Measurements from ENCODE around the gene TTC39C. TPM values are rescaled to one million over a fixed set of nuclear protein-coding genes. Genes with fewer than 3 reads are reported as not detected.

The TTC39C gene
- total RNA-seq, 2 donors from 2014 or later: 187 to 226 TPM

DNA sequence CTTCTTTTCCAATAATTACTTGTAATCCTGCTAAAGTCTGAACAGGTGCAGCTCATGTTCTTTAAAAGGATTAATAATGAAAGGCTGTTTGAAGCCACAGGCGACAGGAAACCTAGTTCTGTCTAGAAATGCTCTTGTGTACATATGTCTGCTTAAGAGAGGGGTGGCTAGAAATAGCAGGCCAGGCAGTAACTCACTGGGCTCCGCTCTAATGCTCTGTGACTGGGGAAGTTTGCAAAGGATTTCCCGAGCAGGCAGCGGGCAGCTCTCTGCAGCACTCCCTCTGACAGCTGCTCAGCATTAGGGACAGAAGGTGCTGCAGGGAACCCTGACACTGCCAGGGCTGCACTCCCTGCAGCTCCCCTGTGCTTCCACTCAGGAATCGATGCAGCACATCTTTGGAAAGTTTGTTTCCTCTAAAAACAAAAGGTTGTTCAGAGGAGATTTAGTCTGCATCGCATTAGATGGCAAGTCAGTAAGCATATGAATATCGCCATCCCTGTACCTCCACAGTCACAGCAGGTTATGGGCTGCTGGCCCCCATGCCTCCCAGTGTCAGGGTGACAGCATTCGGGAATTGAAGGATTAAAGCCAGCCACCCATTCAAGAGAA is 33.1 kb upstream of the TTC39C start:
- no peaks in the 10 kb centered on the region for H3K9me3 ChIP-seq (ENCODE audit: control insufficient read depth, low read length, poor library complexity, severe bottlenecking)
- DNase-seq (no peak), ATAC-seq (peak; percentile 59)
- Mint-ChIP-seq H3K4me3 (peak overlapping the region; percentile 19), H3K27ac (peak overlapping the region; percentile 82), H3K27me3 (no peaks in the 10 kb centered on the region), H3K36me3 (ENCODE audit: low read depth) (peaks cover 9% of the 10 kb centered on the region), H3K4me1 (peaks cover 22% of the 10 kb centered on the region)

DNA sequence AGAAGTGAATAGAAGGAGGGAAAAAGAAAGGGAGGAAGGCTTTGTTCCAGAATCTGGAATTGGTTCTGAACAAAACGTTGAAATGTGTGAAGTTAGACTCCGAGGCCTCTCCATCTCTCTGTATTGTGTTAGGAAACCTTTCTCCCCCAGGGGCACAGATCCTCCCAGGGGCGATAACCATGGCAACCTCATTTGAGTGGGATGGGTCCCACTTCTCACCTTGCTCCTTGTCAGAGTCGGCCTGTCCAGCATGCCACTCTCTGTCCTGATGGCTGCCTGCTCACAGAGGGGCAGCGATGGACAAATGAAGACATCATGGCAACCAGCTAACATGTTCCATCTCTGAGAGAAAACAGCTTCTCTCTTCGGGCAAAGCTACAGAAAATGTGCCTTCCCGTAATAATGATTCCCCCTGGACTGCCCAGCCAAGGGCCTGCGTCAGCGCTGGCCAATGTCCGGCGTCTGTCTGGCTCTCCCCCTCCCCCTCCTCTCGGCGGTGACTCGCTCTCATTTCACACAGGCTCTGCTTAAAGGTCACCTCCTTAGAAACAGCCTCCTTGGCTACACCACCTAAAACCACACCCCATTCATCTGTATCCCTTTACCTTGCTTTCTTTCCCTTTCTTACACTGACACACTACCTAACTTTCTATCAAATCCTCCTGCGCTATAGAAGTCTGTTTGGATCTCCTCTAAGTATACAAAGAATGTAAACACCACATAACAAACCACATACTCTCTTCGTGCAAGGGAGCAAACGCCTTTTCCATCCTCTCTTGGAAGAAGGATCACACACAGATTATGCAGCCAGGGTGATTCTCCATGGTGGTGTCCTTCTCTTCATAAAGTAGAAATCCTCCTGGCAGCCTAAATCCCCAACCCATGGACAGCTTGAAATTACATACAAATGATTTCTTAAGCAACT is 32.1 kb upstream of the TTC39C start:
- DNase-seq: no peak
- H3K27ac Mint-ChIP-seq: peak overlapping the region; percentile 82
- no peaks in the 10 kb centered on the region for H3K9me3 ChIP-seq (ENCODE audit: control insufficient read depth, low read length, poor library complexity, severe bottlenecking)
- H3K36me3 Mint-ChIP-seq (ENCODE audit: low read depth): peaks cover 6% of the 10 kb centered on the region
- no peaks in the 10 kb centered on the region for H3K27me3 Mint-ChIP-seq
- peak overlapping the region; percentile 71 for H3K4me3 Mint-ChIP-seq
- H3K4me1 Mint-ChIP-seq: peaks cover 22% of the 10 kb centered on the region
- ATAC-seq: no peak

DNA sequence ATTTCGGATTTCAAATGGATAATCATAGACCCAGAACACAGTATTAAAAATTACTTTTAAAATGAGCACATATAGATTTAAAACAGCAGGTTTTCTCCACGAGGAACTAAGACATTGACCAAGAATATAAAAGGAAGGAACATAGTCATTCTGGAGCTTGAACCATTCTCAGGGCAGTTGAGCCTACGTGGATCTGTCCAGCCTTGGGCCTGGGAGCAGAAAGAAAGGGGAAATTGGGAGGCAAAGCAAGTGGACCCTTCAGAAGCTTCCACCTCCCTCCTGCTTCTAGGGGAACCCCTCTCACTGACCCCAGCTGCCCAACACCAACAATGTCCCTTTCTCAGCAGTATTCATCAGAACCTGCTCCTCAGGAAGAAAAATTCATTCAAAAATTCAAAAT is 31.4 kb upstream of the TTC39C start:
- Mint-ChIP-seq H3K27ac (peak overlapping the region; percentile 82), H3K4me3 (no peak overlapping the region), H3K36me3 (ENCODE audit: low read depth) (peaks cover 6% of the 10 kb centered on the region), H3K27me3 (no peaks in the 10 kb centered on the region), H3K4me1 (peaks cover 21% of the 10 kb centered on the region)
- no peak for DNase-seq
- no peaks in the 10 kb centered on the region for H3K9me3 ChIP-seq (ENCODE audit: control insufficient read depth, low read length, poor library complexity, severe bottlenecking)
- ATAC-seq: no peak

DNA sequence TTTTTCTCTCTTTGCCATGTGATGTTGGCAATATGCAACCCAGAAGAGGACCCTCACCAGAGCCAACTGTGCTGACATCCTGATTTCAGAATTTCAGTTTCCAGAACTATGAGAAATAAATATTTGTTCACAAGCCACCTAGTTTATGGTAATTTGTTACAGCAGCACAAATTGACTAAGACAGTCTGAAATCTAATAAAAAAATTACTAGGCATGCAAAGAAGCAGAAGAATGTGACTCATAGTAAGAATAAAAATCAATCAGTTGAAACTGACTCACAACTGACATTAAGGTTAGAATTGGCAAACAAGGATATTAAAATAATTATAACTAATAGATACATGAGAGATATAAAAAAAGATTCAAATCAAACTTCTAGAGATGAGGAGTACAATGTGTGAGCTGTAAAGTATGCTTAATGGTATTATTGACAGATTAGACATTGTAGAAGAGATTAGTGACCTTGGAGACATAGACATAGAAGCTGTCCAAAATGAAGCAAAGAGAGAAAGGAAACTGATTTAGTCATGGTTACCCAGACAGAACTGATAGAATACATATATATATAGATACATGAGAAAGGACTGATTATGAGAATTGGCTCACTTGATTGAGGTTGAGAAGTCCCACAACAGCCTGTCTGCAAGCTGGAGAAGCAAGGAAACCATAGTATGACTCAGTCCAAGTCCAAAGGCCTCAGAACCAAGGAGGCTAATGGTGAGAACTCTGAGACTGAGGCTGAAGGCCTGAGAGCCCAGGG is 27.8 kb upstream of the TTC39C start:
- Mint-ChIP-seq H3K27me3 (no peaks in the 10 kb centered on the region), H3K36me3 (ENCODE audit: low read depth) (peaks cover 6% of the 10 kb centered on the region), H3K4me1 (peaks cover 39% of the 10 kb centered on the region), H3K27ac (peak overlapping the region; percentile 12), H3K4me3 (no peak overlapping the region)
- no peaks in the 10 kb centered on the region for H3K9me3 ChIP-seq (ENCODE audit: control insufficient read depth, low read length, poor library complexity, severe bottlenecking)
- ATAC-seq: no peak
- DNase-seq: no peak

GRCh38 chr18:23990474-23991410 is 23.8 kb upstream of the TTC39C start:
- no peak for ATAC-seq
- Mint-ChIP-seq H3K27me3 (no peaks in the 10 kb centered on the region), H3K4me3 (peak overlapping the region; percentile 1), H3K36me3 (ENCODE audit: low read depth) (no peaks in the 10 kb centered on the region), H3K4me1 (peaks cover 40% of the 10 kb centered on the region), H3K27ac (peak overlapping the region; percentile 96)
- DNase-seq: no peak
- no peaks in the 10 kb centered on the region for H3K9me3 ChIP-seq (ENCODE audit: control insufficient read depth, low read length, poor library complexity, severe bottlenecking)

GRCh38 chr18:23992089-23992940 is 22.2 kb upstream of the TTC39C start:
- DNase-seq (peak; percentile 31 to 59 (median 44)), ATAC-seq (peak; percentile 91)
- H3K27ac Mint-ChIP-seq: peak overlapping the region; percentile 96
- no peaks in the 10 kb centered on the region for H3K9me3 ChIP-seq (ENCODE audit: control insufficient read depth, low read length, poor library complexity, severe bottlenecking)
- H3K4me3 Mint-ChIP-seq: peak overlapping the region; percentile 68
- H3K4me1 Mint-ChIP-seq: peaks cover 41% of the 10 kb centered on the region
- H3K36me3 Mint-ChIP-seq (ENCODE audit: low read depth): no peaks in the 10 kb centered on the region
- H3K27me3 Mint-ChIP-seq: no peaks in the 10 kb centered on the region

GRCh38 chr18:23992941-23993280 is 21.6 kb upstream of the TTC39C start:
- Mint-ChIP-seq H3K4me3 (peak overlapping the region; percentile 68), H3K27me3 (no peaks in the 10 kb centered on the region), H3K36me3 (ENCODE audit: low read depth) (no peaks in the 10 kb centered on the region), H3K4me1 (peaks cover 43% of the 10 kb centered on the region), H3K27ac (peak overlapping the region; percentile 96)
- ATAC-seq: peak; percentile 56
- no peaks in the 10 kb centered on the region for H3K9me3 ChIP-seq (ENCODE audit: control insufficient read depth, low read length, poor library complexity, severe bottlenecking)
- DNase-seq: no peak

DNA sequence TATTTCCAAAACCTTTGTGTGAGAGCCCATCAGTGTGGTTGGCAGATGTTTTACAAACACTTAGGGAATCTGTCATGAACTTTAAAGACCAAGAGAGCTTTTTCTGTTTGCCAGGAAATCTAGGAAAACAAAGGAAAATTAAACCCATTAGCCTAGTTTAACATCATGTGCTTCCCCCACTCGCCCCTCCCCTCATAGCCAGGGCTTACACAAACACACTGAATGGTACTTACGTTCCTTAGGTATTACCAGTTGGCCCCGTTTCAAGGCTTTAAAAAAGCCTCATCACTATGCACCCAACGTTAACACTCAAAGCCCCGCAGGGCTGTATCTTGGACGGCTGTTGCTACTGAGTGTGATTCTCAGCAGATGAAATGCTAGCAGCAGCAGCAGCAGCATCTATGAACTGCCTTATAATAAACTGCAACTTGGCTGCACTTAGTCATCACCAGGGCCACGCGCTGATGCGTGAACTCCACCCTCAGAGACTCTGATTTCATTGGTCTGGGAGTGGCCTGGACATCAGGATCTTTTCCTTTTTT is 20.1 kb upstream of the TTC39C start:
- Mint-ChIP-seq H3K4me1 (peaks cover 38% of the 10 kb centered on the region), H3K4me3 (peak overlapping the region; percentile 76), H3K27me3 (no peaks in the 10 kb centered on the region), H3K36me3 (ENCODE audit: low read depth) (no peaks in the 10 kb centered on the region), H3K27ac (peak overlapping the region; percentile 96)
- H3K9me3 ChIP-seq (ENCODE audit: control insufficient read depth, low read length, poor library complexity, severe bottlenecking): no peaks in the 10 kb centered on the region
- DNase-seq (peak in 1 of 3 donors; percentile 30), ATAC-seq (peak; percentile 48)

DNA sequence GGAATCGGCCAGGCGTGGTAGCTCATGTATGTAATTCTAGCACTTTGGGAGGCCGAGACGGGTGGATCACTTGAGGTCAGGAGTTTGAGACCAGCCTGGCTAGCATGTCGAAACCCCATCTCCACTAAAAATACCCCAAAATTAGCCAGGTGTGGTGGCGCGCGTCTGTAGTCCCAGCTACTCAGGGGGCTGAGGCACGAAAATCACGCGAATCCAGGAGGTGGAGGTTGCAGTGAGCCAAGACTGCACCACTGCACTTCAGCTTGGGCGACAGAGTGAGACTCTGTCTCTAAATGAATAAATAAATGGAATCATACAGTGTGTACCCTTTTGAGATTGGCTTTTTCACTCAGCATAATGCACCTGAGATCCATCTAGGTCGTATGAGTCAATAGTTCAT is 19.4 kb upstream of the TTC39C start:
- H3K36me3 Mint-ChIP-seq (ENCODE audit: low read depth): no peaks in the 10 kb centered on the region
- H3K9me3 ChIP-seq (ENCODE audit: control insufficient read depth, low read length, poor library complexity, severe bottlenecking): no peaks in the 10 kb centered on the region
- H3K4me3 Mint-ChIP-seq: peak overlapping the region; percentile 52
- peak overlapping the region; percentile 96 for H3K27ac Mint-ChIP-seq
- H3K27me3 Mint-ChIP-seq: no peaks in the 10 kb centered on the region
- DNase-seq: no peak
- H3K4me1 Mint-ChIP-seq: peaks cover 41% of the 10 kb centered on the region
- no peak for ATAC-seq

GRCh38 chr18:23998018-23998417 is 16.5 kb upstream of the TTC39C start:
- H3K4me3 Mint-ChIP-seq: peak overlapping the region; percentile 52
- peaks cover 40% of the 10 kb centered on the region for H3K4me1 Mint-ChIP-seq
- H3K27ac Mint-ChIP-seq: peak overlapping the region; percentile 96

DNA sequence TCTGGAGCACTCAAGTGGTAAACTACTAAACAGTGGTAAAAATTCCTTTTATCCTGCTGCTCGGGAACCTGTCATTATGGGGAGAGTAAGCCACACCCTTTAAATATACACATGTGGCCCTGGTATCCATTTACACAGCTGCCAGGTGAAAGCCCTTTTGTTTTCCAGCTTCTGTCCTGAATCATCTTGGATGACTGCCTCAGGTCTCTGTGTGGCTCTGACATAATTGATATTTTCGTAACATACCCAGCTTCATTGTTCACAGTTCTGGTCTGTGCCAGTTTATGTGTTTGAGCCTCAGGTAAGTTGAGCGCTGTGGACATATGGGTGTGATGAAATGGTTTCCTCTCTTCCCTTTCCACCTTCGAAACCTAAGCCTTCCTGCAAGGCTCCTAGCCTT is 15.7 kb upstream of the TTC39C start:
- Mint-ChIP-seq H3K4me1 (peaks cover 46% of the 10 kb centered on the region), H3K4me3 (peak overlapping the region; percentile 89), H3K27me3 (no peaks in the 10 kb centered on the region), H3K27ac (peak overlapping the region; percentile 96), H3K36me3 (ENCODE audit: low read depth) (peaks cover 3% of the 10 kb centered on the region)
- DNase-seq (no peak), ATAC-seq (no peak)
- no peaks in the 10 kb centered on the region for H3K9me3 ChIP-seq (ENCODE audit: control insufficient read depth, low read length, poor library complexity, severe bottlenecking)

More at GRCh38 chr18:23998018-23998417, 16.5 kb upstream of the TTC39C start:
- no peaks in the 10 kb centered on the region for H3K27me3 Mint-ChIP-seq
- ATAC-seq: no peak
- no peaks in the 10 kb centered on the region for H3K9me3 ChIP-seq (ENCODE audit: control insufficient read depth, low read length, poor library complexity, severe bottlenecking)
- DNase-seq: no peak
- peaks cover 3% of the 10 kb centered on the region for H3K36me3 Mint-ChIP-seq (ENCODE audit: low read depth)
